Muscle of back (tissue), 13 donors: Measurements from ENCODE around the gene WIPF3. TPM values are rescaled to one million over a fixed set of nuclear protein-coding genes. Genes with fewer than 3 reads are reported as not detected.

ENCODE experiments used
- DNase-seq, 3 donors: peaks; one replicate each; pipeline versions ENCODE4 v3.0.0 to v3.0.0-alpha.2; 2013
- long read RNA-seq, 9 donors: transcript quantifications; one replicate each; lab custom pipeline, GENCODE V29; 2026
- polyA plus RNA-seq, 10 donors: library from polyadenylated mRNA; unstranded; fragments of 120-200 nt; gene quantifications; one replicate each; pipeline ENCODE4 v1.2.1, GENCODE V29; 2013; ENCODE audit not compliant: insufficient read length in 10 of 10

The WIPF3 gene
- polyA plus RNA-seq: 10 to 100 TPM; 14.8 to 36.0 (median 18.6) TPM
- long read RNA-seq, donor 1: 0 reads
- long read RNA-seq, donor 2: 0 reads
- long read RNA-seq, donor 3: 0 reads
- long read RNA-seq, donor 4, full-length matches to known transcripts: 2 of 2 reads
- long read RNA-seq, donor 4, partial matches to known transcripts: 0 of 2 reads
- long read RNA-seq, donor 4, other reads (novel, unspliced or antisense): 0 of 2 reads
- long read RNA-seq, donor 5, full-length matches to known transcripts: 1 of 22 reads
- long read RNA-seq, donor 5, partial matches to known transcripts: 21 of 22 reads
- long read RNA-seq, donor 5, other reads (novel, unspliced or antisense): 0 of 22 reads
- long read RNA-seq, donor 6, full-length matches to known transcripts: 1 of 1 reads
- long read RNA-seq, donor 6, partial matches to known transcripts: 0 of 1 reads
- long read RNA-seq, donor 6, other reads (novel, unspliced or antisense): 0 of 1 reads
- long read RNA-seq, donor 7: 0 reads
- long read RNA-seq, donor 8, full-length matches to known transcripts: 1 of 1 reads
- long read RNA-seq, donor 8, partial matches to known transcripts: 0 of 1 reads
- long read RNA-seq, donor 8, other reads (novel, unspliced or antisense): 0 of 1 reads
- long read RNA-seq, donor 9: 0 reads

GRCh38 chr7:29806208-29806994 lies at the start of gene WIPF3:
Gene WIPF3 (plus strand): TSS chr7:29806508. CDS start chr7:29834725, 28,217 bp downstream.
- DNase-seq: peak in 2 of 3 donors; percentile 34 to 60

GRCh38 chr7:29763266-29763665 lies 43.0 kb upstream of the WIPF3 start:
- DNase-seq: no peak

GRCh38 chr7:29764227-29764626 lies 42.1 kb upstream of the WIPF3 start:
- DNase-seq: no peak

DNA sequence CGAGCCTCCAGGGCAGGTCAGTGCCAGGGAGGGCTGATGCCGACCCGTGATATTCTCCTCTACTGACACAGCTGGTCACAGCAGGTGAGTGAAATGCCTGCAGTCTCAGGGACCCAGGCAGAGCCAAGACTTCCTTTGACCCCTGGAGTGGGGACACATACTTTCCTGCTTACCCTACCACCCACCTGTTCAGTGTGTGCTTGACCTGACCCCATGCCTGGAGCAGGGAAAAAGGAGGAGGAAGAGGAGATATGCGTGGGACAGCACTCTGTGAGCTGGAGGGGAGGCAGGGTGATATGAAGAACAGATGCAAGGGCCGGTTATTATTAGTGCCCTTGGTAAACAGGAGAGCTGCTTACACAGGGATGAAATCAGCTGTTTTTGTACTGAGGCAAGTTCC lies 40.8 kb upstream of the WIPF3 start:
- peak; percentile 17 to 40 (median 20) for DNase-seq

DNA sequence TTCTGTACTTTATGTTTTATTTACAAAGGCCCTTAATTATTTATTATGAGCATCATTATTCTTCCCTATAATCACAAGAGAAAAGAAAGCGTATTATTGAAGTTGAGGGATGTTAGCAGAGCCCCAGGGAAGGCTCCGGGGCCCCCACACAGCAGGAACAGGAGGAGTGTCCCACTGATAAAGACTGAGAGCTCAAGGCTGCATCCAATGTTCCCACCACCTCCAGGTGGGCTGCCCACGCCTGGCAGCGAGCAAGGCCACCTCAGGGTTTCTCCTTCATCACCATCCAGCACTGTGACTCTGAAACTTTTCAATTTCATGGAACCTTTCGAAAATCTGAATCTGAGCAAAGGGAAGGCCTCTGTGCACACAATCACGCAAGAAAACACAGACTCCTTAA lies 35.9 kb upstream of the WIPF3 start:
- no peak for DNase-seq

DNA sequence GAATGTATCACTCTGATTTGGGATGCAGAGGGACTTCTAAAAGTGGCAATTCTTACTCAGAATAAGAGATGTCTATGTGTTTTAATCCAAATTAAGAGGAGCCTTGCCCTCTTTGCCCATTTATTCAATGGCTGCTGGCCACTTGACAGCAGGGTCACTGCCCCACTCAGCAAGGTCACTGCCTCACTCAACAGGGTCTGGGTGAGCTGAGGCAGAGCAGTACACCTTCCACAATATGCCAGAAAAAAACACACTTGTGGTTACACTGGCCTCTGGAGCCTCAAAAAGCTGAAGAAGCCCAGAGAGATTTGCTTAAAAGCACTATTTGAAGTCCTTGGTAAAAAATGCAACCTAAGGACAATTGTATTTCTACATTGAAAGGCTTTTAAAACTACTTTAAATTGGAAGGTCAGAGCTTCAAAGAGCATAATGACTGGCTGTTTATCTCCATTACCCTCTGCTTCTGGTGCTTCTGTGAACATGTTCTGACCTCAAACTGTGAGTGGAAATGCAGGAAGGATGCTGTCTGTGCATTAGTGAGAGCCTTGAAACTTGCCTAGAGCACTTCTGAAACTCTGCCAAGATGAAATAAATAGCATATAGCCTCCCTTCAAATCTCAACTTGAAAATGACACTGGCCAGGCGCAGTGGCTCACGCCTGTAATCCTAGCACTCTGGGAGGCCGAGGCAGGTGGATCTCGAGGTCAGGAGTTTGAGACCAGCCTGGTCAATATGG lies 35.1 kb upstream of the WIPF3 start:
- DNase-seq: no peak

DNA sequence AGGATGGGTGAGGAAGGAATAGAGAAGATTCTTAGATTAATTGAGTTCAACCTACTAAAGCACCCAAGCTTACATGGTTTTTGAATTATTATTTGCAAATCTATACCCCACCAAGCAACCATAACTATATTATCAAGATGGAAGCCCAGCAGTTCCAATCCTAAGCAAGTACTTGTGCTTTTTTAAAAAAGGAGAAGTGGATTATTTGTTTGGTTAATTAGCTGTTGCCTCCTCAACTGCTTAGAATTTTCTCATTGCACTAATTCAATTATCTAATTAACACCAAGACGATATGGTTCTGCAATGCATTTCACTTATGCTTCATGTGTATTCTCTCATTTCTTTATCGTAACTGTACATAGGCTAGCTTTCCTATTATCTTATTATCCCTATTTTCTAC lies 27.3 kb upstream of the WIPF3 start:
- no peak for DNase-seq

DNA sequence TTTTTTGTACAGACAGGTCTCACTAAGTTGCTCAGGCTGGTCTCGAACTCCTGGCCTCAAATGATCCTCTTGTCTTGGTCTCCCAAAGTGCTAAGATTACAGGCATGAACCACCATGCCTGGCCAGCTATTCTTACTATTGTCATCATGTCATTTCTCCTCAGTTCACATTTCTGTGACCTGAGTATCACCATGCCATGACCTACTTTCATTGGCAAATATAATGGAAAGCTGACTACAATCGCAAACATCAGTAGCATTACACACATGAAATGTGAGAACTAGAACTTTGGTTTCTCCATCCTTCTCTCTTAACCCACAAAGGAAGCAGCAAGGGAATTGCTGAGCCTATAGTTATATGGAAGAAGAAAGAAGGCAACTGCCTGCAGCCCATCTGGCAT lies 26.0 kb upstream of the WIPF3 start:
- DNase-seq: no peak

GRCh38 chr7:29783671-29784070 lies 22.6 kb upstream of the WIPF3 start:
- DNase-seq: no peak

- no peak for DNase-seq
These were observed 12.8 kb upstream of the WIPF3 start for GRCh38 chr7:29793507-29793906.

DNA sequence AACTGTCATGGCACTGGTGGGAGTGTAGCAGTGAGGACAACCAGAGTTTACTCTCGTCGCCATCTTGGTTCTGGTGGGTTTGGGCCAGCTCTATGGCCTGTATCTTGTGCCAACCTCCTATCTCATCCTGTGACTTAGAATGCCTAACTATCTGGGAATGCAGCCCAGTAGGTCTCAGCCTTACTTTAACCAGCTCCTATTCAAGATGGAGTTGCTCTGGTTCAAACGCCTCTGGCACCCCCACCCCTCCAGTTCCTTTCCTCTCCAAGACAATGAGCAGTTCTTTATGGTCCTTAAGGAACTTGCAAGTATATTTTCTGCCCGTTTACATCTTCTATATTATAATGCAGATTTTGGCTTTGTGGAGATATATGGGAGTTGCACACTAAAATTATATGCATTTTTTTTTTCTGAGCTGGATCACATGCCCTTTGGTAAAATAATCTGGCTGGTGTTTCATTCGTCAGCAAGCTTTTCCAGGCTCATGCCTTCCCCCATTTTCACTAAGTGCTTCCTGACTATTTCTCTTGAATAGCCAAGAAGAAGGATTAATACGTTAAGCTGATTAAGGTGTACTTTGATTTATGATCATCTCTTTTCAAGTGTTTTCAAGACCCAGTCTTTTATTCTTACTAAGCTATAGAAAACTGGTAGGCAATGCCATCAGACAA lies 11.2 kb upstream of the WIPF3 start:
- no peak for DNase-seq

GRCh38 chr7:29795696-29796580 lies 10.4 kb upstream of the WIPF3 start:
- DNase-seq: no peak

GRCh38 chr7:29797112-29797944 lies 9.0 kb upstream of the WIPF3 start:
- DNase-seq: no peak

DNA sequence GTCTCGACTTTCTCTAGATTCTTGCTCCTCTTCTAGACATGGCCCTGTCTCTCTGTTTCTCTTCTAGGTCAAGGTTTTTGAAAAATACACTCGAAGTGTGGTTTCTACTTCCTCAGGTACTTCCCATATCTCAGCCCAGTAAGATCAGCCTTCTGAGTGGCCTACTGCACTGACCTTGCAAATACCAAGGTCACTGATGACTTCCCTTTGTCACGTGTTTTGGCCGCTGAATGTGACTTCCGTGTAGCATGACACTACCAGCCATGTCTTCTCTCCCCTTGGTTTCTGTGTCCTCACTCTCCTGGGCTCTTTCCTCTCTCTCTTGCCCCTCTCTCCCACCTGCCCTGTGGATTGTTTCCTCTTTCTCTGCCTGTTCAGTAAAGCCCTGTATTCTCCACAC lies 7.9 kb upstream of the WIPF3 start:
- no peak for DNase-seq

DNA sequence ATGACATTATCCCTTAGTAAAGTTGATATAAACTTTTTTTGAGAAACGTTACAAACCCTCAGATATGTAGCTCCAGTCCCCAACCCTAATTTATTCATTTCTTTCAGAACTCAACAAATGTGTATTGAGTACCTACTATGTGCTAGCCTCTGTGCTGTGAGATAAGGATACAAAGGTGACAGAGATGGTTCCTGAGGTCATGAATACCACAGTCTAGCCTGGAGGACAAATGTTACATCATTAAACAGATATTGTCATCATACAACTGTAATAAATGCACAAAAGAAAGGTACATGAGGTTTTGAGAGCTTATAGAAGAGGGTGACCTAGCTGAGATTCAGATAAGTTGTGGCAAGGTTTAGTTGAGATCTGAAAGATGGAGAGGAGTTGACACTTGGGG lies 4.4 kb upstream of the WIPF3 start:
- DNase-seq: no peak

DNA sequence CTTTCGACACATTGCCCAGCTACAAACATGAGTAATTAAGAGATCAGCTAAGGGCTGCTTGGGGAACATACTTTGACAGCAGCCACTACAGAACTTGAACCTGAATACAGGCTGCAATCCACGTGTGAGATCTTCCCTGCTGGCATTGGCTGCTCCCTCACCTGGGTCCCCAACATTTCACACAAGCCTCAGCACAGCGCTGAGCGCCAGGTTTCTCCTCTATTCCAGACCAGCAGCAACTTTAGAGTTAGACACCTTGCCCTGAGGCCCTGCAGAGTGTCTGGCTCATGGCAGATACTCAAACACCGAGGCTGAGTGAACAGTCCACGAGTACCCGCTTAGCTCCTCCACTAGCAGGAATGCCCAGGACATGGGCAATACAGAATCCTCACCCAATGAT lies 1.3 kb upstream of the WIPF3 start:
- DNase-seq: no peak

DNA sequence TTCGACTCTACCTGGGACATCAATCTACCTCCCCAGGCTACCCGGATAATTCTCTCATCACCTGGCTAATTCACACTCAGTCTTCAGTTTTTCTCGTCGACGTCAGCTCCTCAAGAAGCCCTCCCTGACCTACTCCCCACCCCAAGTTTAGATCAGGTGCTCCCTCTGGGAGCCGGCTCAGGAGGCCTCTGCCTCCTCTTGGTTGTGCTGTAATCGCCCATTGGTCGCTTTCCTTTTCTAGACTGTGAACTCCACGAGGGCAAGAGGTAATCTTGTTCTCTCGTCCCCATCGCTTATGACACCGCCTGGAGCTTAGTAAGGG lies 461 bp upstream of the WIPF3 start:
- no peak for DNase-seq

DNA sequence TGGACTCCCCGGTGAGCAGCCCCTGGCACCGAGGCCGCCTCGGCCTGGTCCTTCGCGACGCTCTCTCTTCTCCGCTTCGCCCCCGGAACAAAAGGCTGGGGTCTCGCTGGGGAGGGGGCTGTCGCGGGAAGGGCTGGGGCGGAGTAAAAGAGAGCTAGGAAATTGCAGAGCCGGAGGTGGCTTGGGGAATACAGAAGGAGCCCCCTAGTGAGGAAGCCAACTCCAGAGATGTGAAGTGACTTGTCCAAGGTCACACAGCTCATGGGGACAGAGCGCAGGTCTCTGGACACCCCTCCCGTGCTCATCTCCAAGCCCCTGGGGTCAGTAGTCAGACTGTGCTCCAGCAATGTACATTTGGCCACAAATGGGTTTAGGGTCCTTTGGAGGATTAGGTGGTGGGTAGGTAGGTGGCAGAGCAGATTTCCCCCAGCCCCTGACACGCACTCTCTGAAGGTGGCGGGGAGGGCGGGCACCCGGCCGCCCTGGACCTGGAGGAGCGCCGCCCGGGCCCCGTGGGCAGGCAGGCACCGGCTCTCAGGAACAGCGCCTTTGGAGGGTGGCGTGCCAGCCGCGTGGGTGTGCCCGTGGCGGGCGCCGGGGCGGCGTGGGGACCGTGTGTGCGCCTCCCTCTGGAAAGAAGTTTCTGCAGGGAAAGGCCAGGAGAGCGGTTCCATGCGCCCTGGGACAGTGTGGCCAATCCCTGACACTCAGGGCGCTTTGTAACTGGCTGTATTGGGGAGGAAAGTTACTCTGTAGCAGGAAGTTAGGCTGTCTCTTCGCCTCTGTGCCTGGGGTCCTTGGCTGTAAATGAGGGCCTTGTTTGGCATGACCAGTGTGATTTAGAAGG lies 910 bp downstream of the WIPF3 start:
- DNase-seq: peak in 1 of 3 donors; percentile 39
